ENCODE measurements around the gene MLN.

DNA sequence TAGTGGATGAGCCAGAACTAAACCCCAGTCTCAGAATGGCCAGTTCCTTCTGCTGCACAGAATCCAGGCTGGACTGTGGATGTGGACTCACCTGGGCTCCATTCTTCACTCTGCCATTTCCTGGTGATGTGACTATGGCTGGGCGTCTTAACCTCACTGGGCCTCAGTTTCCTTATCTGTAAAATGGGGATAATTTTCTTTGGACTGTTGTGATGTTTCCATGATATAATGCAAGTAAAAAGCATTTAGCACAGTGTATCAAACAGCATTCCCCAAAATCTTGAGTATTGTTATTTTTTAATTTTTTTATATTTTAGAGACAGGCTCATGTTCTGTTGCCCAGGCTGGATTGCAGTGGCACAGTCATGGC, 51.2 kb downstream of the MLN start:
- TF ChIP-seq, protein P1, sequence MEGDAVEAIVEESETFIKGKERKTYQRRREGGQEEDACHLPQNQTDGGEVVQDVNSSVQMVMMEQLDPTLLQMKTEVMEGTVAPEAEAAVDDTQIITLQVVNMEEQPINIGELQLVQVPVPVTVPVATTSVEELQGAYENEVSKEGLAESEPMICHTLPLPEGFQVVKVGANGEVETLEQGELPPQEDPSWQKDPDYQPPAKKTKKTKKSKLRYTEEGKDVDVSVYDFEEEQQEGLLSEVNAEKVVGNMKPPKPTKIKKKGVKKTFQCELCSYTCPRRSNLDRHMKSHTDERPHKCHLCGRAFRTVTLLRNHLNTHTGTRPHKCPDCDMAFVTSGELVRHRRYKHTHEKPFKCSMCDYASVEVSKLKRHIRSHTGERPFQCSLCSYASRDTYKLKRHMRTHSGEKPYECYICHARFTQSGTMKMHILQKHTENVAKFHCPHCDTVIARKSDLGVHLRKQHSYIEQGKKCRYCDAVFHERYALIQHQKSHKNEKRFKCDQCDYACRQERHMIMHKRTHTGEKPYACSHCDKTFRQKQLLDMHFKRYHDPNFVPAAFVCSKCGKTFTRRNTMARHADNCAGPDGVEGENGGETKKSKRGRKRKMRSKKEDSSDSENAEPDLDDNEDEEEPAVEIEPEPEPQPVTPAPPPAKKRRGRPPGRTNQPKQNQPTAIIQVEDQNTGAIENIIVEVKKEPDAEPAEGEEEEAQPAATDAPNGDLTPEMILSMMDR (IDR thresholded peaks at IDR 0.05 in 2 of 3, conservative IDR thresholded peaks at IDR 0.05 in 1 of 3; ENCODE audit: borderline replicate concordance in 1 of 3, insufficient read depth in 1 of 3, low read depth in 2 of 3, low read length in 2 of 3): no peak
- TF ChIP-seq, protein P2, sequence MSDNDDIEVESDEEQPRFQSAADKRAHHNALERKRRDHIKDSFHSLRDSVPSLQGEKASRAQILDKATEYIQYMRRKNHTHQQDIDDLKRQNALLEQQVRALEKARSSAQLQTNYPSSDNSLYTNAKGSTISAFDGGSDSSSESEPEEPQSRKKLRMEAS (IDR thresholded peaks at IDR 0.05): no peak
- TF ChIP-seq POLR2A (IDR thresholded peaks at IDR 0.05; ENCODE audit: borderline replicate concordance, extremely low read depth, insufficient read depth, insufficient read length) (no peak), EGR1 (IDR thresholded peaks at IDR 0.05; ENCODE audit: low read depth) (no peak), SIN3A (IDR thresholded peaks at IDR 0.05; ENCODE audit: low read depth) (no peak), POLR2AphosphoS5 (IDR thresholded peaks at IDR 0.05; ENCODE audit: low read depth, low read length) (no peak), EZH2 (IDR thresholded peaks at IDR 0.05) (no peak), YY1 (IDR thresholded peaks at IDR 0.05; ENCODE audit: extremely low read depth, insufficient replicate concordance, low read depth, low read length) (no peak), SRF (IDR thresholded peaks at IDR 0.05; ENCODE audit: low read depth) (no peak), CEBPB (IDR thresholded peaks at IDR 0.05; ENCODE audit: low read depth) (no peak), ZNF274 (IDR thresholded peaks at IDR 0.05; ENCODE audit: low read depth, low read length) (no peak), EZH2phosphoT487 (IDR thresholded peaks at IDR 0.05; ENCODE audit: borderline replicate concordance) (no peak)
- TF ChIP-seq, protein P3, sequence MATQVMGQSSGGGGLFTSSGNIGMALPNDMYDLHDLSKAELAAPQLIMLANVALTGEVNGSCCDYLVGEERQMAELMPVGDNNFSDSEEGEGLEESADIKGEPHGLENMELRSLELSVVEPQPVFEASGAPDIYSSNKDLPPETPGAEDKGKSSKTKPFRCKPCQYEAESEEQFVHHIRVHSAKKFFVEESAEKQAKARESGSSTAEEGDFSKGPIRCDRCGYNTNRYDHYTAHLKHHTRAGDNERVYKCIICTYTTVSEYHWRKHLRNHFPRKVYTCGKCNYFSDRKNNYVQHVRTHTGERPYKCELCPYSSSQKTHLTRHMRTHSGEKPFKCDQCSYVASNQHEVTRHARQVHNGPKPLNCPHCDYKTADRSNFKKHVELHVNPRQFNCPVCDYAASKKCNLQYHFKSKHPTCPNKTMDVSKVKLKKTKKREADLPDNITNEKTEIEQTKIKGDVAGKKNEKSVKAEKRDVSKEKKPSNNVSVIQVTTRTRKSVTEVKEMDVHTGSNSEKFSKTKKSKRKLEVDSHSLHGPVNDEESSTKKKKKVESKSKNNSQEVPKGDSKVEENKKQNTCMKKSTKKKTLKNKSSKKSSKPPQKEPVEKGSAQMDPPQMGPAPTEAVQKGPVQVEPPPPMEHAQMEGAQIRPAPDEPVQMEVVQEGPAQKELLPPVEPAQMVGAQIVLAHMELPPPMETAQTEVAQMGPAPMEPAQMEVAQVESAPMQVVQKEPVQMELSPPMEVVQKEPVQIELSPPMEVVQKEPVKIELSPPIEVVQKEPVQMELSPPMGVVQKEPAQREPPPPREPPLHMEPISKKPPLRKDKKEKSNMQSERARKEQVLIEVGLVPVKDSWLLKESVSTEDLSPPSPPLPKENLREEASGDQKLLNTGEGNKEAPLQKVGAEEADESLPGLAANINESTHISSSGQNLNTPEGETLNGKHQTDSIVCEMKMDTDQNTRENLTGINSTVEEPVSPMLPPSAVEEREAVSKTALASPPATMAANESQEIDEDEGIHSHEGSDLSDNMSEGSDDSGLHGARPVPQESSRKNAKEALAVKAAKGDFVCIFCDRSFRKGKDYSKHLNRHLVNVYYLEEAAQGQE (IDR thresholded peaks at IDR 0.05; ENCODE audit: low read depth): no peak
